ENCODE results near the gene VIT. TPM values are rescaled to one million over a fixed set of nuclear protein-coding genes. Genes with fewer than 3 reads are reported as not detected.

VIT gene
- total RNA-seq, 1 donor from 2014 or later = not detected

Other genes starting within 250 kb of the VIT start
- gene FEZ2, start 98.5 kb upstream of the VIT start, total RNA-seq = 43.2 and 45.0 TPM in 2 replicates

All from astrocyte (in vitro differentiated cells and primary cell).